Fibroblast of the aortic adventitia (primary cell): Measurements from ENCODE around the gene ELMO2. TPM values are rescaled to one million over a fixed set of nuclear protein-coding genes. Genes with fewer than 3 reads are reported as not detected.

Experiments used
- DNase-seq: peaks from one replicate; pipeline ENCODE4 v3.0.0-alpha.2; 2010; ENCODE audit warnings: low read depth
- H3K4me3 ChIP-seq: 2 replicates; pipeline ENCODE4 v1.5.1; 2011; ENCODE audit warnings: low read depth, mild to moderate bottlenecking, control low read depth, low read length, moderate library complexity
- CTCF ChIP-seq: IDR thresholded peaks from 2 replicates; pipeline ENCODE4 v1.5.1; 2011; ENCODE audit warnings: mild to moderate bottlenecking, low read length, control low read depth, inconsistent platforms; ENCODE audit not compliant: insufficient read depth
- total RNA-seq: library from RNA; depleted of rRNA; stranded (reverse); fragments of >200 nt; gene quantifications from 2 replicates; pipeline ENCODE4 v1.2.3, GENCODE V29; 2012; ENCODE audit warnings: low replicate concordance

ELMO2 gene
- total RNA-seq, 1 donor, result 48.2 TPM

GRCh38 chr20:46400253-46400652, 6.2 kb downstream of the ELMO2 start:
- DNase-seq, result peak; percentile 79
- H3K4me3 ChIP-seq, result peak overlapping the region; percentile 7
- TF ChIP-seq CTCF, result peak; percentile 15

GRCh38 chr20:46399401-46399800, 7.0 kb downstream of the ELMO2 start:
- no peak overlapping the region for H3K4me3 ChIP-seq
- no peak for TF ChIP-seq CTCF
- no peak for DNase-seq

- DNase-seq, result no peak
- TF ChIP-seq CTCF, result no peak
- no peak overlapping the region for H3K4me3 ChIP-seq
Observed at GRCh38 chr20:46398963-46399362, 7.5 kb downstream of the ELMO2 start.

- no peak for TF ChIP-seq CTCF
- DNase-seq, result no peak
- no peak overlapping the region for H3K4me3 ChIP-seq
Observed at GRCh38 chr20:46396052-46396740, 10.2 kb downstream of the ELMO2 start.

GRCh38 chr20:46394872-46395760, 11.3 kb downstream of the ELMO2 start:
- H3K4me3 ChIP-seq, result no peak overlapping the region
- TF ChIP-seq CTCF, result no peak
- DNase-seq, result no peak

- H3K4me3 ChIP-seq, result no peak overlapping the region
- no peak for TF ChIP-seq CTCF
- no peak for DNase-seq
Observed at GRCh38 chr20:46393967-46394366, 12.4 kb downstream of the ELMO2 start.
